NCI-H345 (cell line): ENCODE results near the gene AMPH.

ENCODE experiments used
- DNase-seq: peaks from one replicate; lab custom pipeline; 2025; lab: John Stamatoyannopoulos, UW

Gene AMPH

GRCh38 chr7:38463277-38464225 lies 167.6 kb downstream of the AMPH start:
- DNase-seq = no peak

GRCh38 chr7:38462819-38463218 lies 168.4 kb downstream of the AMPH start:
- no peak for DNase-seq

GRCh38 chr7:38461887-38462286 lies 169.3 kb downstream of the AMPH start:
- DNase-seq = no peak

- DNase-seq = no peak
Observed at GRCh38 chr7:38453826-38454225, 177.3 kb downstream of the AMPH start.

- no peak for DNase-seq
Observed at GRCh38 chr7:38453168-38453567, 178.0 kb downstream of the AMPH start.

GRCh38 chr7:38452681-38453108 lies 178.5 kb downstream of the AMPH start:
- DNase-seq = no peak

- peak; percentile 24 for DNase-seq
Observed at GRCh38 chr7:38451840-38452239, 179.3 kb downstream of the AMPH start.

GRCh38 chr7:38448584-38449234 lies 182.5 kb downstream of the AMPH start:
- DNase-seq = no peak

- no peak for DNase-seq
Observed at GRCh38 chr7:38448054-38448453, 183.1 kb downstream of the AMPH start.

GRCh38 chr7:38438970-38439369 lies 192.2 kb downstream of the AMPH start:
- no peak for DNase-seq

GRCh38 chr7:38432671-38433070 lies 198.5 kb downstream of the AMPH start:
- no peak for DNase-seq

GRCh38 chr7:38432080-38432479 lies 199.1 kb downstream of the AMPH start:
- DNase-seq = no peak

GRCh38 chr7:38429057-38429456 lies 202.1 kb downstream of the AMPH start:
- DNase-seq = no peak

- DNase-seq = no peak
Observed at GRCh38 chr7:38428041-38428440, 203.1 kb downstream of the AMPH start.

- DNase-seq = no peak
Observed at GRCh38 chr7:38427279-38427955, 203.8 kb downstream of the AMPH start.

- no peak for DNase-seq
Observed at GRCh38 chr7:38425509-38425908, 205.7 kb downstream of the AMPH start.

- DNase-seq = no peak
Observed at GRCh38 chr7:38424750-38425463, 206.3 kb downstream of the AMPH start.

- no peak for DNase-seq
Observed at GRCh38 chr7:38413784-38414183, 217.4 kb downstream of the AMPH start.

- DNase-seq = no peak
Observed at GRCh38 chr7:38411404-38411803, 219.8 kb downstream of the AMPH start.

GRCh38 chr7:38410056-38410455 lies 221.1 kb downstream of the AMPH start:
- DNase-seq = peak; percentile 53

GRCh38 chr7:38409531-38409930 lies 221.6 kb downstream of the AMPH start:
- no peak for DNase-seq

- peak; percentile 53 for DNase-seq
Observed at GRCh38 chr7:38398725-38399321, 232.3 kb downstream of the AMPH start.
